GM12875 (cell line): ENCODE data around the gene ZBTB11.
"Not testable (repeated sequence)": the region's sequence is repeated elsewhere in the genome, so short reads cannot be mapped to it uniquely, and the experiment has no call there.

Source experiments
- H3K4me3 ChIP-seq: one replicate; pipeline ENCODE4 v1.5.1; 2011; ENCODE audit warnings: low read depth, low read length, control low read depth
- TF ChIP-seq, protein P1 (sequence below): IDR thresholded peaks from 2 replicates; pipeline ENCODE4 v1.5.1; 2011; ENCODE audit warnings: low read depth, mild to moderate bottlenecking, control low read depth, inconsistent platforms, low read length, moderate library complexity, borderline replicate concordance; ENCODE audit not compliant: insufficient read depth

Gene ZBTB11

GRCh38 chr3:101701696-101702634 lies 25.0 kb upstream of the ZBTB11 start:
- TF ChIP-seq, protein P1, sequence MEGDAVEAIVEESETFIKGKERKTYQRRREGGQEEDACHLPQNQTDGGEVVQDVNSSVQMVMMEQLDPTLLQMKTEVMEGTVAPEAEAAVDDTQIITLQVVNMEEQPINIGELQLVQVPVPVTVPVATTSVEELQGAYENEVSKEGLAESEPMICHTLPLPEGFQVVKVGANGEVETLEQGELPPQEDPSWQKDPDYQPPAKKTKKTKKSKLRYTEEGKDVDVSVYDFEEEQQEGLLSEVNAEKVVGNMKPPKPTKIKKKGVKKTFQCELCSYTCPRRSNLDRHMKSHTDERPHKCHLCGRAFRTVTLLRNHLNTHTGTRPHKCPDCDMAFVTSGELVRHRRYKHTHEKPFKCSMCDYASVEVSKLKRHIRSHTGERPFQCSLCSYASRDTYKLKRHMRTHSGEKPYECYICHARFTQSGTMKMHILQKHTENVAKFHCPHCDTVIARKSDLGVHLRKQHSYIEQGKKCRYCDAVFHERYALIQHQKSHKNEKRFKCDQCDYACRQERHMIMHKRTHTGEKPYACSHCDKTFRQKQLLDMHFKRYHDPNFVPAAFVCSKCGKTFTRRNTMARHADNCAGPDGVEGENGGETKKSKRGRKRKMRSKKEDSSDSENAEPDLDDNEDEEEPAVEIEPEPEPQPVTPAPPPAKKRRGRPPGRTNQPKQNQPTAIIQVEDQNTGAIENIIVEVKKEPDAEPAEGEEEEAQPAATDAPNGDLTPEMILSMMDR = no peak
- H3K4me3 ChIP-seq = no peak overlapping the region

GRCh38 chr3:101695779-101696372 lies 18.9 kb upstream of the ZBTB11 start:
- H3K4me3 ChIP-seq = no peak overlapping the region
- TF ChIP-seq, protein P1 = peak; percentile 56

DNA sequence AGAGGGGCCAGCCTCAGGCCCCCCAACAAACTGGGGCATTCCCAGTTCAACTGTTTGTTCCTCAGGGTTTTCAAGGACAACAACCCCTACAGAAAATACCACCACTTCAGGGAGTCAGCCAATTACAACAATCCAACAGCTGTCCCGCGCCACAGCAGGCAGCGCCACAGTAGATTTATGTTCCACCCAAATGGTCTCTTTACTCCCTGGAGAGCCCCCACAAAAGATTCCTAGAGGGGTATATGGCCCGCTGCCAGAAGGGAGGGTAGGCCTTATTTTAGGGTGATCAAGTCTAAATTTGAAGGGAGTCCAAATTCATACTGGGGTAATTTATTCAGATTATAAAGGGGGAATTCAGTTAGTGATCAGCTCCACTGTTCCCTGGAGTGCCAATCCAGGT lies 17.9 kb upstream of the ZBTB11 start:
- H3K4me3 ChIP-seq = not testable (repeated sequence)

DNA sequence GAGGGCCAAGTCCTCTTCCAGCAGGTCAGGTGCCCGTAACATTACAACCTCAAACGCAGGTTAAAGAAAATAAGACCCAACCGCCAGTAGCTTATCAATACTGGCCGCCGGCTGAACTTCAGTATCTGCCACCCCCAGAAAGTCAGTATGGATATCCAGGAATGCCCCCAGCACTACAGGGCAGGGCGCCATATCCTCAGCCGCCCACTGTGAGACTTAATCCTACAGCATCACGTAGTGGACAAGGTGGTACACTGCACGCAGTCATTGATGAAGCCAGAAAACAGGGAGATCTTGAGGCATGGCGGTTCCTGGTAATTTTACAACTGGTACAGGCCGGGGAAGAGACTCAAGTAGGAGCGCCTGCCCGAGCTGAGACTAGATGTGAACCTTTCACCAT lies 16.6 kb upstream of the ZBTB11 start:
- not testable (repeated sequence) for H3K4me3 ChIP-seq
- TF ChIP-seq, protein P1 = peak; percentile 61

- not testable (repeated sequence) for H3K4me3 ChIP-seq
Observed at GRCh38 chr3:101691685-101692671, 15.0 kb upstream of the ZBTB11 start.

GRCh38 chr3:101690972-101691371 lies 14.0 kb upstream of the ZBTB11 start:
- TF ChIP-seq, protein P1 = no peak
- H3K4me3 ChIP-seq = no peak overlapping the region

DNA sequence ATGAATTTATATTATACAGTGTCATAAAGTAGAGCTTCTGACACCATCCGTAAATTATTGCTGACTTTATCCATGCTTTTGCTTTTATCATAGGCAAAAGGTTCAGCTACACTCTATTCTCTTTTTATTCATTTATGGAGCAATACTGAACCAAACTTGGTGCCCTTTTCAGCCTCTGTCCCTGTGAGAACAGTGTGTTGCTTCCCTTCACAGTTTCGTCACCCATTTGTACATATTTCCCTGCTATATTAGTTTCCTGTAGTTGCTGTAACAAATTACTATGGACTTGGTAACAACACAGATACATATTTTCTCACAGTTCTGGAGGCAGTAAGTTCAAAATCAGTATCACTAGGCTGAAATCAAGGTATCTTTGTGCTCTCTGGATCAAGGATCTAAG lies 12.4 kb upstream of the ZBTB11 start:
- TF ChIP-seq, protein P1 = no peak
- no peak overlapping the region for H3K4me3 ChIP-seq
